GM18499 (cell line): Measurements from ENCODE around the gene HLF.

Experiments used
- ATAC-seq: cut with Tn5 transposase; IDR thresholded peaks from one replicate; pipeline ENCODE4 v1.9.1; 2021; ENCODE audit warnings: moderate number of reproducible peaks; ENCODE audit not compliant: insufficient read depth, unreplicated experiment

Gene HLF

GRCh38 chr17:55273579-55274354 is 9.0 kb downstream of the HLF start:
- no peak for ATAC-seq

GRCh38 chr17:55274355-55275255 is 9.8 kb downstream of the HLF start:
- ATAC-seq = no peak

GRCh38 chr17:55275894-55276804 is 11.4 kb downstream of the HLF start:
- no peak for ATAC-seq

- ATAC-seq = no peak
Measured at GRCh38 chr17:55278173-55278961, 13.6 kb downstream of the HLF start.

- no peak for ATAC-seq
Measured at GRCh38 chr17:55279203-55279602, 14.4 kb downstream of the HLF start.

GRCh38 chr17:55279788-55280187 is 15.0 kb downstream of the HLF start:
- no peak for ATAC-seq

- no peak for ATAC-seq
Measured at GRCh38 chr17:55280212-55280611, 15.5 kb downstream of the HLF start.

- no peak for ATAC-seq
Measured at GRCh38 chr17:55281649-55282378, 17.1 kb downstream of the HLF start.

GRCh38 chr17:55282379-55282702 is 17.6 kb downstream of the HLF start:
- no peak for ATAC-seq

GRCh38 chr17:55282741-55283140 is 18.0 kb downstream of the HLF start:
- no peak for ATAC-seq

GRCh38 chr17:55283256-55283965 is 18.7 kb downstream of the HLF start:
- ATAC-seq = no peak

- ATAC-seq = no peak
Measured at GRCh38 chr17:55284001-55284884, 19.5 kb downstream of the HLF start.

GRCh38 chr17:55284944-55285339 is 20.2 kb downstream of the HLF start:
- no peak for ATAC-seq

- ATAC-seq = no peak
Measured at GRCh38 chr17:55285340-55286301, 20.9 kb downstream of the HLF start.

- no peak for ATAC-seq
Measured at GRCh38 chr17:55286681-55287589, 22.2 kb downstream of the HLF start.
